Neural cell (in vitro differentiated cells): ENCODE results near the gene SSBP3. TPM values are rescaled to one million over a fixed set of nuclear protein-coding genes. Genes with fewer than 3 reads are reported as not detected.

ENCODE experiments used
- H2AFZ ChIP-seq: fragments of 200-600, 300-800 bp; sonication (generic), shearing (Covaris generic); 2 replicates; pipeline ENCODE4 v1.6.0; 2014; ENCODE audit warnings: low read depth, mild to moderate bottlenecking, antibody characterized with exemption, low read length, moderate library complexity
- H3F3A ChIP-seq: fragments of 200-600 bp; shearing (Covaris generic); 2 replicates; pipeline ENCODE4 v1.6.1; 2016; ENCODE audit warnings: mild to moderate bottlenecking, moderate library complexity, mixed read lengths, antibody characterized with exemption, low read length; ENCODE audit not compliant: insufficient read depth, poor library complexity, severe bottlenecking
- H3K27ac ChIP-seq: fragments of 200-600, 300-800 bp; sonication (generic), shearing (Covaris generic); 2 replicates; pipeline ENCODE4 v1.5.1; 2014; ENCODE audit warnings: mild to moderate bottlenecking, low read length, moderate library complexity
- H3K27me3 ChIP-seq: fragments of 300-800, 200-600 bp; sonication (generic), shearing (Covaris generic); 2 replicates; pipeline ENCODE4 v1.6.0; 2014; ENCODE audit warnings: mild to moderate bottlenecking, low read depth, low read length, moderate library complexity; ENCODE audit not compliant: insufficient read depth
- H3K36me3 ChIP-seq: fragments of 300-800, 200-600 bp; sonication (generic), shearing (Covaris generic); 2 replicates; pipeline ENCODE4 v1.5.1; 2014; ENCODE audit warnings: mild to moderate bottlenecking, antibody characterized with exemption, low read length, moderate library complexity; ENCODE audit not compliant: insufficient read depth
- H3K4me2 ChIP-seq: fragments of 300-800, 200-600 bp; sonication (generic), shearing (Covaris generic); 2 replicates; pipeline ENCODE4 v1.6.0; 2014; ENCODE audit warnings: mild to moderate bottlenecking, low read length
- H3K4me3 ChIP-seq: fragments of 300-800, 200-600 bp; sonication (generic), shearing (Covaris generic); 2 replicates; pipeline ENCODE4 v1.5.1; 2014; ENCODE audit warnings: mild to moderate bottlenecking, low read length, moderate library complexity
- H3K79me2 ChIP-seq: fragments of 200-600 bp; shearing (Covaris generic); replicated peaks from 2 replicates; pipeline ENCODE4 v1.6.0; 2014; ENCODE audit warnings: mild to moderate bottlenecking, low read length, moderate library complexity; ENCODE audit not compliant: insufficient read depth
- H3K9ac ChIP-seq: fragments of 300-800, 200-600 bp; sonication (generic), shearing (Covaris generic); 2 replicates; pipeline ENCODE4 v1.6.1; 2016; ENCODE audit warnings: mild to moderate bottlenecking, low read length, mixed read lengths
- H3K9me2 ChIP-seq: fragments of 200-600 bp; shearing (Covaris generic); 2 replicates; pipeline ENCODE4 v1.6.1; 2016; ENCODE audit warnings: mild to moderate bottlenecking, low read length, mixed read lengths; ENCODE audit not compliant: insufficient read depth
- H3K9me3 ChIP-seq: fragments of 200-600, 300-800 bp; sonication (generic), shearing (Covaris generic); 2 replicates; pipeline ENCODE4 v1.6.1; 2016; ENCODE audit warnings: mild to moderate bottlenecking, mixed run types, low read length, moderate library complexity, mixed read lengths
- H4K20me1 ChIP-seq: fragments of 200-600 bp; shearing (Covaris generic); 2 replicates; pipeline ENCODE4 v1.6.1; 2016; ENCODE audit warnings: mild to moderate bottlenecking, mixed run types; ENCODE audit not compliant: insufficient read depth
- EP300 ChIP-seq: fragments of 450-650 bp; conservative IDR thresholded peaks from 2 replicates; pipeline ENCODE4 v1.6.1; 2014; ENCODE audit warnings: antibody characterized with exemption, mild to moderate bottlenecking, moderate library complexity; ENCODE audit not compliant: poor library complexity, severe bottlenecking
- EZH2 ChIP-seq: fragments of 200-600, 300-800 bp; shearing (Covaris generic), sonication (generic); IDR thresholded peaks from 2 replicates; pipeline ENCODE4 v1.6.1; 2014; ENCODE audit warnings: antibody characterized with exemption, low read length, borderline replicate concordance, mild to moderate bottlenecking; ENCODE audit not compliant: insufficient read depth, poor library complexity, severe bottlenecking
- MXI1 ChIP-seq: fragments of 450-650 bp; conservative IDR thresholded peaks from 2 replicates; pipeline ENCODE4 v1.6.1; 2014; ENCODE audit warnings: antibody characterized with exemption, mild to moderate bottlenecking; ENCODE audit not compliant: poor library complexity, severe bottlenecking
- POLR2AphosphoS5 ChIP-seq: IDR thresholded peaks from 2 replicates; pipeline ENCODE4 v1.6.1; 2012
- RAD21 ChIP-seq: fragments of 450-650 bp; conservative IDR thresholded peaks from 2 replicates; pipeline ENCODE4 v1.6.1; 2014; ENCODE audit warnings: antibody characterized with exemption, mild to moderate bottlenecking, moderate library complexity
- SMC3 ChIP-seq: fragments of 450-650 bp; conservative IDR thresholded peaks from 2 replicates; pipeline ENCODE4 v1.6.1; 2014; ENCODE audit warnings: antibody characterized with exemption, mild to moderate bottlenecking, moderate library complexity; ENCODE audit not compliant: poor library complexity
- TAF1 ChIP-seq: IDR thresholded peaks from 2 replicates; pipeline ENCODE4 v1.6.1; 2012; ENCODE audit warnings: low read depth
- polyA plus RNA-seq: library from polyadenylated mRNA; depleted of rRNA; stranded (reverse); fragments of >200 nt; gene quantifications from 2 replicates; pipeline ENCODE4 v1.2.3, GENCODE V29; 2014
- TF ChIP-seq, protein P1 (sequence below): fragments of 450-650 bp; IDR thresholded peaks from 2 replicates; pipeline ENCODE4 v1.5.1; 2014; ENCODE audit warnings: antibody characterized with exemption, mild to moderate bottlenecking, moderate library complexity; ENCODE audit not compliant: poor library complexity, severe bottlenecking
- TF ChIP-seq, protein P2 (sequence below): IDR thresholded peaks from 2 replicates; pipeline ENCODE4 v1.6.1; 2012; ENCODE audit warnings: borderline replicate concordance

The SSBP3 gene
- polyA plus RNA-seq, 1 donor from 2014 or later = 77.4 TPM

- no peaks in the 10 kb centered on the region for H3K9me2 ChIP-seq
- H2AFZ ChIP-seq = no peak overlapping the region
- H3K27me3 ChIP-seq = no peaks in the 10 kb centered on the region
- H3K4me2 ChIP-seq = no peak overlapping the region
- no peak overlapping the region for H3K4me3 ChIP-seq
- peaks cover 11% of the 10 kb centered on the region for H3K36me3 ChIP-seq
- no peaks in the 10 kb centered on the region for H4K20me1 ChIP-seq
- TF ChIP-seq SMC3 (no peak), EP300 (no peak), MXI1 (no peak), POLR2AphosphoS5 (no peak), RAD21 (no peak), TAF1 (no peak), EZH2 (no peak)
- TF ChIP-seq, protein P1, sequence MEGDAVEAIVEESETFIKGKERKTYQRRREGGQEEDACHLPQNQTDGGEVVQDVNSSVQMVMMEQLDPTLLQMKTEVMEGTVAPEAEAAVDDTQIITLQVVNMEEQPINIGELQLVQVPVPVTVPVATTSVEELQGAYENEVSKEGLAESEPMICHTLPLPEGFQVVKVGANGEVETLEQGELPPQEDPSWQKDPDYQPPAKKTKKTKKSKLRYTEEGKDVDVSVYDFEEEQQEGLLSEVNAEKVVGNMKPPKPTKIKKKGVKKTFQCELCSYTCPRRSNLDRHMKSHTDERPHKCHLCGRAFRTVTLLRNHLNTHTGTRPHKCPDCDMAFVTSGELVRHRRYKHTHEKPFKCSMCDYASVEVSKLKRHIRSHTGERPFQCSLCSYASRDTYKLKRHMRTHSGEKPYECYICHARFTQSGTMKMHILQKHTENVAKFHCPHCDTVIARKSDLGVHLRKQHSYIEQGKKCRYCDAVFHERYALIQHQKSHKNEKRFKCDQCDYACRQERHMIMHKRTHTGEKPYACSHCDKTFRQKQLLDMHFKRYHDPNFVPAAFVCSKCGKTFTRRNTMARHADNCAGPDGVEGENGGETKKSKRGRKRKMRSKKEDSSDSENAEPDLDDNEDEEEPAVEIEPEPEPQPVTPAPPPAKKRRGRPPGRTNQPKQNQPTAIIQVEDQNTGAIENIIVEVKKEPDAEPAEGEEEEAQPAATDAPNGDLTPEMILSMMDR = no peak
- TF ChIP-seq, protein P2, sequence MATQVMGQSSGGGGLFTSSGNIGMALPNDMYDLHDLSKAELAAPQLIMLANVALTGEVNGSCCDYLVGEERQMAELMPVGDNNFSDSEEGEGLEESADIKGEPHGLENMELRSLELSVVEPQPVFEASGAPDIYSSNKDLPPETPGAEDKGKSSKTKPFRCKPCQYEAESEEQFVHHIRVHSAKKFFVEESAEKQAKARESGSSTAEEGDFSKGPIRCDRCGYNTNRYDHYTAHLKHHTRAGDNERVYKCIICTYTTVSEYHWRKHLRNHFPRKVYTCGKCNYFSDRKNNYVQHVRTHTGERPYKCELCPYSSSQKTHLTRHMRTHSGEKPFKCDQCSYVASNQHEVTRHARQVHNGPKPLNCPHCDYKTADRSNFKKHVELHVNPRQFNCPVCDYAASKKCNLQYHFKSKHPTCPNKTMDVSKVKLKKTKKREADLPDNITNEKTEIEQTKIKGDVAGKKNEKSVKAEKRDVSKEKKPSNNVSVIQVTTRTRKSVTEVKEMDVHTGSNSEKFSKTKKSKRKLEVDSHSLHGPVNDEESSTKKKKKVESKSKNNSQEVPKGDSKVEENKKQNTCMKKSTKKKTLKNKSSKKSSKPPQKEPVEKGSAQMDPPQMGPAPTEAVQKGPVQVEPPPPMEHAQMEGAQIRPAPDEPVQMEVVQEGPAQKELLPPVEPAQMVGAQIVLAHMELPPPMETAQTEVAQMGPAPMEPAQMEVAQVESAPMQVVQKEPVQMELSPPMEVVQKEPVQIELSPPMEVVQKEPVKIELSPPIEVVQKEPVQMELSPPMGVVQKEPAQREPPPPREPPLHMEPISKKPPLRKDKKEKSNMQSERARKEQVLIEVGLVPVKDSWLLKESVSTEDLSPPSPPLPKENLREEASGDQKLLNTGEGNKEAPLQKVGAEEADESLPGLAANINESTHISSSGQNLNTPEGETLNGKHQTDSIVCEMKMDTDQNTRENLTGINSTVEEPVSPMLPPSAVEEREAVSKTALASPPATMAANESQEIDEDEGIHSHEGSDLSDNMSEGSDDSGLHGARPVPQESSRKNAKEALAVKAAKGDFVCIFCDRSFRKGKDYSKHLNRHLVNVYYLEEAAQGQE = no peak
- no peak overlapping the region for H3K9ac ChIP-seq
- no peak overlapping the region for H3K27ac ChIP-seq
- H3K9me3 ChIP-seq = no peaks in the 10 kb centered on the region
- H3F3A ChIP-seq = no peaks in the 10 kb centered on the region
- no peaks in the 10 kb centered on the region for H3K79me2 ChIP-seq
Observed at GRCh38 chr1:54237586-54237985, 168.6 kb downstream of the SSBP3 start.

DNA sequence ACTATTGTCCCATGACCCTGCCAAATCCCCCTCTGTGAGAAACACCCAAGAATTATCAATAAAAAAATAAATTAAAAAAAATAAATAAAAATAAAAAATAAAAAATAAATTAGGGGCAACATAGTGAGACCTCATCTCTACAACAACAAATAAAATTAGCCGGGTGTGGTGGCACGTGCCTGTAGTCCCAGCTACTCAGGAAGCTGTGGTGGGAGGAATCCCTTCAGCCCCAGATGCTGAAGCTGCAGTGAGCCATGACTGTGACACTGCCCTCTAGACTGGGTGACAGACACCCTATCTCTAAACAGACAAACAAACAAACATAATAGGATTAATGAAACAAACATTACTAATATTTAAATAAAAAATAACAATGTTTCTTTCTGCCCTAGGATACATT, 171.9 kb downstream of the SSBP3 start:
- H3K9ac ChIP-seq = no peak overlapping the region
- H3K36me3 ChIP-seq = peaks cover 17% of the 10 kb centered on the region

More for the DNA sequence above, 171.9 kb downstream of the SSBP3 start:
- H3K4me2 ChIP-seq = no peak overlapping the region
- H4K20me1 ChIP-seq = no peaks in the 10 kb centered on the region
- TF ChIP-seq, protein P1 = no peak
- TF ChIP-seq RAD21 (no peak), EP300 (no peak)
- TF ChIP-seq, protein P2 = no peak
- no peaks in the 10 kb centered on the region for H3F3A ChIP-seq
- H3K79me2 ChIP-seq = no peaks in the 10 kb centered on the region
- H3K27ac ChIP-seq = no peak overlapping the region
- H3K9me3 ChIP-seq = no peaks in the 10 kb centered on the region
- H3K4me3 ChIP-seq = no peak overlapping the region
- H2AFZ ChIP-seq = no peak overlapping the region
- H3K27me3 ChIP-seq = no peaks in the 10 kb centered on the region
- no peaks in the 10 kb centered on the region for H3K9me2 ChIP-seq
